Panc1 (cell line): ENCODE results near the gene KXD1. TPM values are rescaled to one million over a fixed set of nuclear protein-coding genes. Genes with fewer than 3 reads are reported as not detected.
"Not testable (repeated sequence)": the region's sequence is repeated elsewhere in the genome, so short reads cannot be mapped to it uniquely, and the experiment has no call there.

Source experiments
- ATAC-seq: fragments of 200-7000 bp; cut with Tn5 transposase; 2 replicates; pipeline ENCODE4 v1.9.1; 2020; ENCODE audit warnings: mild to moderate bottlenecking, moderate library complexity
- BruUV-seq: library from RNA; stranded (reverse); fragments of 400-500 nt; replicated peaks from 2 replicates; lab custom pipeline; 2021; lab: Mats Ljungman, UMichigan
- CTCF ChIA-PET: fragments of 300-600 bp; sonication (Branson Sonifier 250); formaldehyde crosslinking; loops from one replicate; lab custom pipeline; 2022; ENCODE audit warnings: antibody characterized with exemption; lab: Charles Lee
- POLR2A ChIA-PET: fragments of 300-600 bp; sonication (Branson Sonifier 250); formaldehyde crosslinking; loops from one replicate; lab custom pipeline; 2022; ENCODE audit warnings: antibody characterized with exemption; lab: Charles Lee
- DNase-seq: peaks from one replicate; pipeline ENCODE4 v3.0.0-alpha.2; 2010; ENCODE audit warnings: low read depth, low spot score
- H3K27ac ChIP-seq: 2 replicates; pipeline ENCODE4 v1.5.1; 2011; ENCODE audit warnings: mild to moderate bottlenecking, low read length, inconsistent platforms
- H3K27me3 ChIP-seq: fragments of 200-500 bp; sonication (Bioruptor generic); 2 replicates; pipeline ENCODE4 v1.6.0; 2014; ENCODE audit warnings: low read length, inconsistent platforms; ENCODE audit not compliant: control insufficient read depth, insufficient read depth
- H3K36me3 ChIP-seq: fragments of 200-500 bp; sonication (Bioruptor generic); 2 replicates; pipeline ENCODE4 v1.5.1; 2014; ENCODE audit warnings: inconsistent platforms, mild to moderate bottlenecking, low read length, moderate library complexity; ENCODE audit not compliant: control insufficient read depth, insufficient read depth
- H3K4me1 ChIP-seq: 2 replicates; pipeline ENCODE4 v1.5.1; 2011; ENCODE audit warnings: inconsistent platforms, mild to moderate bottlenecking, low read length, moderate library complexity; ENCODE audit not compliant: control insufficient read depth, insufficient read depth
- H3K4me3 ChIP-seq, 2 experiments: 2 replicates each; pipeline ENCODE4 v1.5.1; 2011 to 2012; ENCODE audit warnings: low read depth in 2 of 2, low read length in 2 of 2, mild to moderate bottlenecking in 2 of 2, inconsistent platforms in 1 of 2, moderate library complexity in 1 of 2
- H3K9me3 ChIP-seq: fragments of 200-500 bp; sonication (Bioruptor generic); 2 replicates; pipeline ENCODE4 v1.5.1; 2014; ENCODE audit warnings: low read depth, mild to moderate bottlenecking, inconsistent platforms, low read length, moderate library complexity; ENCODE audit not compliant: control insufficient read depth, insufficient read depth
- CTCF ChIP-seq: fragments of 450-650 bp; IDR thresholded peaks from 2 replicates; pipeline ENCODE4 v1.5.1; 2017; ENCODE audit warnings: mild to moderate bottlenecking
- POLR2AphosphoS5 ChIP-seq: IDR thresholded peaks from 2 replicates; pipeline ENCODE4 v1.6.1; 2012; ENCODE audit warnings: mild to moderate bottlenecking, low read depth, low read length, moderate library complexity
- REST ChIP-seq, 2 experiments: IDR thresholded peaks; 2 replicates each; pipeline ENCODE4 v1.6.1; 2011 to 2012; ENCODE audit warnings: low read depth in 2 of 2, control low read depth in 1 of 2, low read length in 1 of 2, mild to moderate bottlenecking in 1 of 2, moderate library complexity in 1 of 2; ENCODE audit not compliant: insufficient read depth in 1 of 2
- SIN3A ChIP-seq: IDR thresholded peaks from 2 replicates; pipeline ENCODE4 v1.6.1; 2012; ENCODE audit warnings: low read depth, mild to moderate bottlenecking, low read length, moderate library complexity, borderline replicate concordance; ENCODE audit not compliant: insufficient read depth
- TCF7L2 ChIP-seq: IDR thresholded peaks from 2 replicates; pipeline ENCODE4 v1.6.1; 2011; ENCODE audit warnings: mild to moderate bottlenecking, low read depth, low read length, inconsistent platforms
- in situ Hi-C: cut with HindIII; loops from 2 replicates; pipeline ENCODE4 v1.10.0; 2016; ENCODE audit warnings: low sequenced_read_pairs, low pct_unique_long_range_greater_than_20kb
- intact Hi-C: fragments of 100-400 bp; cut with micrococcal nuclease; formaldehyde crosslinking; loops from one replicate; pipeline ENCODE4 v1.10.0; 2022; ENCODE audit not compliant: unreplicated experiment
- total RNA-seq: library from RNA; stranded (reverse); gene quantifications from one replicate; pipeline ENCODE4 v1.2.1, GENCODE V29; 2021; ENCODE audit not compliant: unreplicated experiment

KXD1 gene
- total RNA-seq, 1 experiment from 2014 or later, result 106 TPM

GRCh38 chr19:18599485-18599884, 41.8 kb downstream of the KXD1 start:
- H3K9me3 ChIP-seq, result no peaks in the 10 kb centered on the region
- no peaks in the 10 kb centered on the region for H3K27me3 ChIP-seq
- no peak for TF ChIP-seq CTCF
- no peak for TF ChIP-seq POLR2AphosphoS5
- no peak for TF ChIP-seq TCF7L2
- no peak for TF ChIP-seq SIN3A
- TF ChIP-seq REST (IDR thresholded peaks at IDR 0.05; ENCODE audit: insufficient read depth in 1 of 2, low read depth in 2 of 2, low read length in 1 of 2), result no peak
- intact Hi-C loops (loop anchor here (10.0 kb wide), 1 partner anchor 75 kb away; no protein-coding TSS in a partner anchor), in situ Hi-C loops (no loop called here)
- no peak overlapping the region for H3K27ac ChIP-seq
- H3K36me3 ChIP-seq, result no peaks in the 10 kb centered on the region
- DNase-seq (no peak), ATAC-seq (no peak)
- H3K4me3 ChIP-seq, result no peak overlapping the region
- peaks cover 2% of the 10 kb centered on the region; the same call in 1 of the 2 replicates for H3K4me1 ChIP-seq
- ChIA-PET CTCF (no interaction called here), POLR2A (no interaction called here)
- no TSS peak for BruUV-seq

GRCh38 chr19:18600692-18601397, 43.2 kb downstream of the KXD1 start:
- DNase-seq, H3K27ac ChIP-seq, ATAC-seq, H3K4me1 ChIP-seq, H3K27me3 ChIP-seq, intact Hi-C loops, BruUV-seq, H3K9me3 ChIP-seq, H3K36me3 ChIP-seq, H3K4me3 ChIP-seq, in situ Hi-C loops, POLR2A ChIA-PET: not testable (repeated sequence)
- CTCF ChIA-PET, result interaction anchor here (1.0 kb wide), 1 partner anchor 72 kb away, joined by 7 read pairs; no protein-coding TSS in a partner anchor

GRCh38 chr19:18601875-18602274, 44.2 kb downstream of the KXD1 start:
- H3K4me1 ChIP-seq, result peaks cover 2% of the 10 kb centered on the region; the same call in 1 of the 2 replicates
- no peaks in the 10 kb centered on the region for H3K9me3 ChIP-seq
- H3K36me3 ChIP-seq, result no peaks in the 10 kb centered on the region
- POLR2A ChIA-PET, result no interaction called here
- H3K27me3 ChIP-seq, result no peaks in the 10 kb centered on the region; the same call in 1 of the 2 replicates
- in situ Hi-C loops, result no loop called here
- DNase-seq (no peak), ATAC-seq (no peak)
- intact Hi-C loops, result no loop called here
- no peak for TF ChIP-seq SIN3A
- TF ChIP-seq TCF7L2, result no peak
- TF ChIP-seq POLR2AphosphoS5, result no peak
- no peak for TF ChIP-seq REST (IDR thresholded peaks at IDR 0.05; ENCODE audit: insufficient read depth in 1 of 2, low read depth in 2 of 2, low read length in 1 of 2)
- H3K4me3 ChIP-seq, result no peak overlapping the region
- CTCF ChIA-PET, result interaction anchor here (0.6 to 1.0 kb wide), 2 partner anchors 71 to 322 kb away, joined by 3 to 7 read pairs; no protein-coding TSS in a partner anchor
- H3K27ac ChIP-seq, result no peak overlapping the region
- no TSS peak for BruUV-seq
